C4-2B (cell line): ENCODE data around the gene NHLRC1.

Experiments
- H3K27ac ChIP-seq: fragments of 450-650 bp; 2 replicates; pipeline ENCODE4 v1.5.1; 2017
- CTCF ChIP-seq: fragments of 450-650 bp; conservative IDR thresholded peaks from 2 replicates; pipeline ENCODE4 v1.5.1; 2017; ENCODE audit warnings: mild to moderate bottlenecking
- ZFX ChIP-seq: fragments of 450-650 bp; IDR thresholded peaks from 2 replicates; pipeline ENCODE4 v1.6.1; 2017

Gene NHLRC1

DNA sequence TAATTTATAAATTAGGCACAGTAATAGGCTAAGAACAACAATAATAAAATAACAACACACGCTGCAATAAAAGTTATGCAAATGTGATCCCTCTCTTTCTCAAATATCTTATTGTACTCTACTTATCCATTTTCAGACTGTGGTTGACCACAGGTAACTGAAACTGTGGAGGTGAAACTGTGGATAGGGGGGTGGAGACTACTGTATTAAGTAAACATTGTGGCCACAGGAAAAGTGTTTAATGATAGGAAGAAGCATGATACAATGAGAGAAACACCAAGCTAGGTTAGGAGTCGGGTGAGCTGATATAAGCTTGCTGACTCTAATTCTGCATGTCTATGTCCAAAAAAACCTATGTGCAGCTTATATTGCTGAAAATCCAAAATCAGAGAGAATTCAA lies 23.0 kb downstream of the NHLRC1 start:
- TF ChIP-seq CTCF = no peak
- TF ChIP-seq ZFX = no peak

GRCh38 chr6:18096423-18096822 lies 26.1 kb downstream of the NHLRC1 start:
- H3K27ac ChIP-seq = no peak overlapping the region
- TF ChIP-seq CTCF (no peak), ZFX (no peak)

More for the DNA sequence above, 23.0 kb downstream of the NHLRC1 start:
- no peak overlapping the region for H3K27ac ChIP-seq

DNA sequence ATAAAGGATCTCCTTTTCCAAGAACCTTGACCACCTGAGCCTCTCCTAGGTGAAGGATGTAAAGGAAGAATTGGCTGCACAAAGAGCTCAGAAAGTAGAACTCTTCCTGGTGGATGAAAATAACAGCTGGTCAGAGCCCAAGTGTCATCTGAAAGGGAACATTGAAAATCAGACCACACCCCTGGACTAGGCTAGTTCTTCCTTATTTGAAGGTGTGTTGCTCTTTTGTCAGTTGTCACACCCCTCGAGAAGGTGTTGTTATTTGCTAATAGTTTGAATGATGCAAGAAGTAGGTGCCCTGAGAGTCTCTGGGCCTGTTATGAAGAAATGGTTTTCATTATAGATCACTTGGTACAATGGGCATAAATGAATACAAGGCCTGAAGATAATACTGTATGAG lies 31.1 kb downstream of the NHLRC1 start:
- TF ChIP-seq ZFX (no peak), CTCF (no peak)
- H3K27ac ChIP-seq = no peak overlapping the region

DNA sequence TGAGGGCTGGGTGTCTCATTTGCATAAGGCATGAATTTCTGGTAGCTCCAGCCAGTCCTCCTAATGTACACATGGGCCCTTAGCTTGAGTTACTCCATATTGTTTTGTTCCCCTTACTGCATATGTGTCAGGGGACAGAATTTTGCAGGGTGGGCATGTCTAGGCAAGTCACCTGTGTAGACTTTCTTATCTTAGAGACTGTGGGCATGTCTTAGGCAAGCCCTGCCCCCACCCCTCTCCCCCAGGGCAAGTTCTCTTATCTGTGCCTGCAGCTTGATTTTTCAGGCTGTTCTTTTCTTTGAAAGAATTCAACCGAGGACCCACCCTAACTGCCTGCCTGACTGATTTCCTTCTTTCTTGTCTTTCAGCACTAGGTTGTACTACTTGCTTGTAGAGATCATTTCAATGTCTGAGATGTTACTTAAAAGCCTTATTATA lies 32.1 kb downstream of the NHLRC1 start:
- no peak overlapping the region for H3K27ac ChIP-seq
- TF ChIP-seq CTCF (no peak), ZFX (no peak)

DNA sequence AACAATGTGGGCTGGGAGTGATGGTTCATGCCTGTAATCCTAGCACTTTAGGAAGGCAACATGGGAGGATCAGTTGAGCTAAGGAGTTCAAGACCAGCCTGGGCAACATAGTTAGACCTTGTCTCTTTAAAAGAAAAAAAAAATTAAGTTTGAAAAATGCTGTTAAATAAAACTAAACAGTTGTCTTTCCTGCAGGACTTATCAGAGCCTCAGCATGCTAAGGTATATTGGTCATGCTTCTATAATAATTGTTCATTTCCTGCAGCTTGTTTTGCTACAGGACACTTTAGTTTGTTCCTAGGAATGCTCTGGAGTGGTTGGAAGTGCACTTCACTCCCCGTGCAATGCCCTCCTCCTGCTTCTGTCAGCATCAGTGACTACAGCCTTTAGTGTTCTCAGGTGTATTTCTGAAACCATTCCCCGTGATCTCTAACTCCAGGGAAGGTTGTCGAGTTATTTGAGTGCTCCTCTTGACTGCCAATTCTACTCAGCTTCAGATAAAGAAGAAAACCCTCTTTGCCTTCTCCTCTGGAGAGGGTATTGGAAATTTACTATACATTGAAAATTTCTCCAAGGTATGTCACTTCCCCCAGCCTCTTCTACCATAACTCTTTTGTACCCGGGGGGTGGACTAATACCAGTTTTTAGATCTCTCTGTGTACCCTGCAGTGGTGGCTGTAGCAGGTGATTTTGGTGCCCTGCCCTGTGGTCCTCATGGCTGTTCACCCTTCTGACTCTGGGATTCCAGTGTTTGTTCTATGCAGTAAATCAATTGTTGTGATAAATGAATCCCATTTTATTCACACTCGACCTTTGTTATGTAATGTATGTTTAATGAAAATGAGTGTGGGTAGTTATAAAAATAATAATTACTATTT lies 33.8 kb downstream of the NHLRC1 start:
- H3K27ac ChIP-seq = no peak overlapping the region
- no peak for TF ChIP-seq ZFX
- TF ChIP-seq CTCF = no peak

GRCh38 chr6:18087396-18088165 lies 34.9 kb downstream of the NHLRC1 start:
- no peak for TF ChIP-seq CTCF
- TF ChIP-seq ZFX = no peak
- H3K27ac ChIP-seq = no peak overlapping the region

DNA sequence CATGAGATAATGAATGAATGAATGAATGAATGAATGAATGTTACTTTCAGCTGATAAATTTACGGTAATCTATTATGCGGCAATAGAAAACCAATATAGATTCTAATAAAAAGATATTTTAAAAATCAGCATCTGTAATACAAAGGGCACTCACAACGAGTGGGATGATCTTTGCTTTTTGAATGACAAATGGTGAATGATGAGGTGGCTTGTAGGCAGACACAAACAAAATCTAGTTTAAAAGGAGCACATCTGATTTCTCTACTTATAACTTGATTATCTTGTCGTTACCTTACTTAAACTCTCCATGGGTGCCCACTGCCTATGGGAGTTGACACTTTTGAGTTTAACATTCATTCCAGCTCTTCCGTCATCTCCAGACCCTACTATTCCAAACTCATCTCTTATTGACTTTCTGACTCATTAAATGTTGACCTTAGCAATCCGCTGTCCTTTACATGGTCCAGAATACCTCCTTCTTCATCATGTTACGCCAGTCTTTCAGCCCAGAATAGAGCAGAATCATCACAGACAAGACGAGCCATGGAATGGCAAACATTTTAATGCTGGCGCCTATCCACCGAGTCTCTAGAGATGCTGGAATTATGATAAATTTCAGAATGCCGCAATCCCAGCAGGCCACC lies 41.3 kb downstream of the NHLRC1 start:
- no peak overlapping the region for H3K27ac ChIP-seq
- TF ChIP-seq CTCF = no peak
- TF ChIP-seq ZFX = no peak
